WTC11 (cell line): ENCODE measurements around the gene PSG3. TPM values are rescaled to one million over a fixed set of nuclear protein-coding genes. Genes with fewer than 3 reads are reported as not detected.
"Not testable (repeated sequence)": the region's sequence is repeated elsewhere in the genome, so short reads cannot be mapped to it uniquely, and the experiment has no call there.

ENCODE experiments used
- ATAC-seq: fragments of 200-7000 bp; cut with Tn5 transposase; 2 replicates; pipeline ENCODE4 v1.10.0; 2021; ENCODE audit warnings: mild to moderate bottlenecking, moderate library complexity
- CTCF ChIA-PET: fragments of 300-600 bp; sonication (Branson Sonifier 250); formaldehyde crosslinking; loops from one replicate; lab custom pipeline; 2021; ENCODE audit warnings: antibody characterized with exemption; lab: Charles Lee
- POLR2A ChIA-PET: fragments of 350-600 bp; sonication (Branson Sonifier 250); formaldehyde crosslinking; loops from one replicate; lab custom pipeline; 2021; ENCODE audit warnings: antibody characterized with exemption; lab: Charles Lee
- DNase-seq: peaks from one replicate; pipeline ENCODE4 v3.0.0; 2021; ENCODE audit warnings: low spot score
- H3K27ac Mint-ChIP-seq: 2 replicates; pipeline ENCODE4 v1.8.0; 2021; ENCODE audit warnings: mixed read lengths
- H3K27me3 Mint-ChIP-seq: 2 replicates; pipeline ENCODE4 v1.8.0; 2021; ENCODE audit warnings: low read depth, mild to moderate bottlenecking, moderate library complexity, mixed read lengths
- H3K36me3 Mint-ChIP-seq: 2 replicates; pipeline ENCODE4 v1.8.0; 2021; ENCODE audit warnings: mixed read lengths
- H3K4me1 Mint-ChIP-seq: 2 replicates; pipeline ENCODE4 v1.8.0; 2022; ENCODE audit warnings: mixed read lengths
- H3K4me3 Mint-ChIP-seq: 2 replicates; pipeline ENCODE4 v1.8.0; 2021; ENCODE audit warnings: mild to moderate bottlenecking, moderate library complexity, mixed read lengths
- H3K9me3 Mint-ChIP-seq: 2 replicates; pipeline ENCODE4 v1.8.0; 2021; ENCODE audit warnings: mixed read lengths
- CTCF ChIP-seq: fragments of 200-600 bp; IDR thresholded peaks from 2 replicates; pipeline ENCODE4 v1.8.0; 2022; ENCODE audit warnings: antibody characterized with exemption
- ESRRA ChIP-seq: sonication (generic); formaldehyde crosslinking; IDR thresholded peaks from 2 replicates; pipeline ENCODE4 v1.8.1; 2022; ENCODE audit warnings: mild to moderate bottlenecking, missing genetic modification reagents, borderline replicate concordance
- FOXP4 ChIP-seq: sonication (generic); formaldehyde crosslinking; IDR thresholded peaks from 2 replicates; pipeline ENCODE4 v1.8.0; 2022; ENCODE audit warnings: mild to moderate bottlenecking, missing genetic modification reagents
- total RNA-seq: library from RNA; stranded (reverse); gene quantifications from 3 replicates; pipeline ENCODE4 v1.2.3, GENCODE V29; 2021
- TF ChIP-seq, protein P1 (sequence below): sonication (generic); formaldehyde crosslinking; IDR thresholded peaks from 2 replicates; pipeline ENCODE4 v1.8.1; 2022; ENCODE audit warnings: low read depth, missing genetic modification reagents, borderline replicate concordance
- TF ChIP-seq, protein P2 (sequence below): fragments of 250-450 bp; sonication (Bioruptor Pico); IDR thresholded peaks from 2 replicates; pipeline ENCODE4 v1.9.0; 2021; ENCODE audit warnings: moderate library complexity, mild to moderate bottlenecking, inconsistent platforms, borderline replicate concordance

PSG3 gene
- total RNA-seq, 1 experiment from 2014 or later, result not detected

DNA sequence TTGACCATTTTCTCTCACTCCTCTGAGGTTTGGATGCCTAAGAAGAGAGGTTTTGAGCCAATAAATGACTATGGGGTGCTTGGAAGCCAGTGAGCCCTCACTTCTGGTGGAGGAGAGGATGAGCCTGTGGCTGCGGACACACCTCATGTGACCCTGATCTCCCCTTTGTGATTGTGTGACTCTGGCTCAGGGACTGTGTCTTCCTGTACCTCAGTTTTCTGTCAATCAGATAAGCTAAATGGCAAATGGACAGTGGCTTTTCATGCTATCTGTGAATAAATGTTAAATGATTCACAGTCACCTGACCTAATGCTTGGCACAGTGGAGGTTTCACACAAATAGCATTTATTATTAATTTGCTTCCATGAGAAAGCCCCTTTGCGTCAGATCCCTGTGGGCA lies 22.5 kb upstream of the PSG3 start:
- ChIA-PET POLR2A (no interaction called here), CTCF (interaction anchor here (0.6 to 0.9 kb wide), 2 partner anchors 61 to 69 kb away, joined by 3 read pairs; no protein-coding TSS in a partner anchor)
- Mint-ChIP-seq H3K9me3 (peaks cover 8% of the 10 kb centered on the region; the same call in 1 of the 2 replicates), H3K27ac (no peak overlapping the region), H3K27me3 (peaks cover 2% of the 10 kb centered on the region; the same call in 1 of the 2 replicates), H3K4me1 (no peaks in the 10 kb centered on the region), H3K4me3 (no peak overlapping the region), H3K36me3 (no peaks in the 10 kb centered on the region; the same call in 1 of the 2 replicates)
- no peak for ATAC-seq
- TF ChIP-seq, protein P1, sequence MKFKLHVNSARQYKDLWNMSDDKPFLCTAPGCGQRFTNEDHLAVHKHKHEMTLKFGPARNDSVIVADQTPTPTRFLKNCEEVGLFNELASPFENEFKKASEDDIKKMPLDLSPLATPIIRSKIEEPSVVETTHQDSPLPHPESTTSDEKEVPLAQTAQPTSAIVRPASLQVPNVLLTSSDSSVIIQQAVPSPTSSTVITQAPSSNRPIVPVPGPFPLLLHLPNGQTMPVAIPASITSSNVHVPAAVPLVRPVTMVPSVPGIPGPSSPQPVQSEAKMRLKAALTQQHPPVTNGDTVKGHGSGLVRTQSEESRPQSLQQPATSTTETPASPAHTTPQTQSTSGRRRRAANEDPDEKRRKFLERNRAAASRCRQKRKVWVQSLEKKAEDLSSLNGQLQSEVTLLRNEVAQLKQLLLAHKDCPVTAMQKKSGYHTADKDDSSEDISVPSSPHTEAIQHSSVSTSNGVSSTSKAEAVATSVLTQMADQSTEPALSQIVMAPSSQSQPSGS (CRISPR knock-in tag), result no peak
- TF ChIP-seq, protein P2, sequence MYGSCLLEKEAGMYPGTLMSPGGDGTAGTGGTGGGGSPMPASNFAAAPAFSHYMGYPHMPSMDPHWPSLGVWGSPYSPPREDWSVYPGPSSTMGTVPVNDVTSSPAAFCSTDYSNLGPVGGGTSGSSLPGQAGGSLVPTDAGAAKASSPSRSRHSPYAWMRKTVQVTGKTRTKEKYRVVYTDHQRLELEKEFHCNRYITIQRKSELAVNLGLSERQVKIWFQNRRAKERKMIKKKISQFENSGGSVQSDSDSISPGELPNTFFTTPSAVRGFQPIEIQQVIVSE (CRISPR knock-in tag), result no peak
- no peak for TF ChIP-seq FOXP4 (CRISPR knock-in tag)
- TF ChIP-seq ESRRA (CRISPR knock-in tag), result no peak
- DNase-seq, result no peak

GRCh38 chr19:42761924-42762295 lies 21.6 kb upstream of the PSG3 start:
- POLR2A ChIA-PET, ATAC-seq, H3K36me3 Mint-ChIP-seq, H3K27ac Mint-ChIP-seq, H3K9me3 Mint-ChIP-seq, H3K4me1 Mint-ChIP-seq, DNase-seq, CTCF ChIA-PET, H3K27me3 Mint-ChIP-seq, H3K4me3 Mint-ChIP-seq: not testable (repeated sequence)

- ATAC-seq, DNase-seq, H3K4me1 Mint-ChIP-seq, H3K27ac Mint-ChIP-seq, H3K4me3 Mint-ChIP-seq, H3K9me3 Mint-ChIP-seq, POLR2A ChIA-PET, H3K36me3 Mint-ChIP-seq, H3K27me3 Mint-ChIP-seq: not testable (repeated sequence)
- CTCF ChIA-PET, result interaction anchor here (2.4 kb wide), 1 partner anchor 16 kb away, joined by 13 read pairs; no protein-coding TSS in a partner anchor
These were observed 21.0 kb upstream of the PSG3 start for GRCh38 chr19:42760954-42761923.

GRCh38 chr19:42758667-42759066 lies 18.4 kb upstream of the PSG3 start:
- ATAC-seq, H3K9me3 Mint-ChIP-seq: not testable (repeated sequence)

GRCh38 chr19:42752246-42752645 lies 12.0 kb upstream of the PSG3 start:
- DNase-seq, H3K4me3 Mint-ChIP-seq, H3K27ac Mint-ChIP-seq, CTCF ChIA-PET, ATAC-seq, H3K36me3 Mint-ChIP-seq, POLR2A ChIA-PET, H3K4me1 Mint-ChIP-seq: not testable (repeated sequence)
- Mint-ChIP-seq H3K9me3 (peaks cover 32% of the 10 kb centered on the region), H3K27me3 (peaks cover 15% of the 10 kb centered on the region)

More at GRCh38 chr19:42758667-42759066, 18.4 kb upstream of the PSG3 start:
- peak; percentile 59 for TF ChIP-seq CTCF
- TF ChIP-seq, all 79 proteins: peak for 1; not testable (repeated sequence) for 78
- CTCF ChIA-PET, result interaction anchor here (2.4 kb wide), 1 partner anchor 19 kb away, joined by 13 read pairs; no protein-coding TSS in a partner anchor
- H3K27ac Mint-ChIP-seq, POLR2A ChIA-PET, H3K4me1 Mint-ChIP-seq, H3K4me3 Mint-ChIP-seq, H3K36me3 Mint-ChIP-seq, H3K27me3 Mint-ChIP-seq: not testable (repeated sequence)
- peak; percentile 77 for DNase-seq
